Measurements from ENCODE around the gene PAK1. TPM values are rescaled to one million over a fixed set of nuclear protein-coding genes. Genes with fewer than 3 reads are reported as not detected.

The PAK1 gene
- total and polyA plus RNA-seq, 9 of the 15 experiments (the other 6 are each of a cell fraction or from before 2014, with no cell fraction given), result 0.52 to 11.7 (median 1.9) TPM

DNA sequence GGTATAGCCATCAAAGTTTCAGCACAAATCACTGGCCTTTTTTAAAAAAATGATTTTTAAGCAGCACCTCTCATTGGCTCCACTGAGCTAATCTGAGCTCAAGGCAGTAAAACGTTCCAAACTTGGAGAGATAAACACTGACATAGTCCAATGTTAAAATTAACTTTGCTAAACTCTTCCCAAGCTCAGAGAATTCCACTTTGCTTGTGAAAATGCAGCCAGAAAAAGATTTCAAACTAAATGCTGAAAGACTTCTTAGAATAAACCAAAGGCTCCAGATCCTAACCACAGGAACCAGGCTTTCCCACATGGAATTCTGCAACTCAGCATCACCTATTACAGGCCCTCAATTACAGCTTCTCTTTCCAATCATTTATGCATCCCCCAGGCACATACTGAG, 87.7 kb downstream of the PAK1 start:
- intact Hi-C loops (cut with micrococcal nuclease), result no loop called here
- in situ Hi-C loops (cut with MboI), result no loop called here
- Histone ChIP-seq H3K9ac (ENCODE audit: insufficient read depth in 1 of 2, low read depth in 2 of 2, low read length in 2 of 2) (no peak overlapping the region), H3K79me2 (ENCODE audit: control insufficient read depth, insufficient read depth, low read length) (no peaks in the 10 kb centered on the region), H3K4me2 (ENCODE audit: insufficient read depth, low read length) (no peak overlapping the region), H4K20me1 (replicated peaks; ENCODE audit: control insufficient read depth, insufficient read depth, low read length) (no peaks in the 10 kb centered on the region), H3K9me1 (ENCODE audit: control insufficient read depth, insufficient read depth, low read length) (no peaks in the 10 kb centered on the region), H3K9me3 (replicated peaks; ENCODE audit: control insufficient read depth, insufficient read depth, low read depth, low read length) (no peaks in the 10 kb centered on the region), H2AFZ (ENCODE audit: low read depth, low read length) (no peak overlapping the region), H3K4me3 (no peak overlapping the region), H3K27me3 (ENCODE audit: control insufficient read depth in 2 of 2, insufficient read depth in 2 of 2, low read length in 2 of 2) (peaks cover 0 to 3% of the 10 kb centered on the region in 2 experiments; a peak in 2 of 5 replicates), H3K36me3 (ENCODE audit: control insufficient read depth, insufficient read depth, low read length) (no peaks in the 10 kb centered on the region), H3K27ac (ENCODE audit: extremely low read depth, low read depth, low read length) (no peak overlapping the region), H3K4me1 (replicated peaks in 1 of 2; ENCODE audit: control insufficient read depth in 2 of 2, insufficient read depth in 2 of 2, low read length in 2 of 2) (no peaks in the 10 kb centered on the region)
- no peak for DNase-seq (ENCODE audit: extremely low read depth in 1 of 4, low spot score in 3 of 4)
- no peak for ATAC-seq
- no peak for FAIRE-seq
- CTCF ChIA-PET (ENCODE audit: low intra/inter-chr PET ratio), result no interaction called here
- POLR2A ChIA-PET, result interaction anchor here (0.6 kb wide), 1 partner anchor 666 kb away, joined by 3 read pairs; no protein-coding TSS in a partner anchor
- 0% methylated on average over 1 of the region's 1 CpG for WGBS (ENCODE audit: insufficient coverage, low coverage, missing lambda C conversion rate)
- BruUV-seq (replicated peaks), result no TSS peak
- no peak for TF ChIP-seq ZNF780A (CRISPR knock-in tag; IDR thresholded peaks at IDR 0.05)
- TF ChIP-seq FOXA1 (IDR thresholded peaks at IDR 0.05; ENCODE audit: borderline replicate concordance), result no peak
- no peak for TF ChIP-seq BRCA1 (IDR thresholded peaks at IDR 0.05)
- no peak for TF ChIP-seq BRCA1 (CRISPR knock-in tag; IDR thresholded peaks at IDR 0.05)
- TF ChIP-seq CTCFL (IDR thresholded peaks at IDR 0.05; ENCODE audit: borderline replicate concordance, insufficient read depth, low read depth, low read length, poor library complexity, severe bottlenecking), result no peak
- no peak for TF ChIP-seq SETDB1 (IDR thresholded peaks at IDR 0.05; ENCODE audit: low read length)
- no peak for TF ChIP-seq AFF1 (IDR thresholded peaks at IDR 0.05; ENCODE audit: low read depth in 1 of 2, partially characterized antibody in 2 of 2)
- TF ChIP-seq, protein P1, sequence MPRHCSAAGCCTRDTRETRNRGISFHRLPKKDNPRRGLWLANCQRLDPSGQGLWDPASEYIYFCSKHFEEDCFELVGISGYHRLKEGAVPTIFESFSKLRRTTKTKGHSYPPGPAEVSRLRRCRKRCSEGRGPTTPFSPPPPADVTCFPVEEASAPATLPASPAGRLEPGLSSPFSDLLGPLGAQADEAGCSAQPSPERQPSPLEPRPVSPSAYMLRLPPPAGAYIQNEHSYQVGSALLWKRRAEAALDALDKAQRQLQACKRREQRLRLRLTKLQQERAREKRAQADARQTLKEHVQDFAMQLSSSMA (CRISPR knock-in tag; IDR thresholded peaks at IDR 0.05), result no peak
- TF ChIP-seq, protein P2, sequence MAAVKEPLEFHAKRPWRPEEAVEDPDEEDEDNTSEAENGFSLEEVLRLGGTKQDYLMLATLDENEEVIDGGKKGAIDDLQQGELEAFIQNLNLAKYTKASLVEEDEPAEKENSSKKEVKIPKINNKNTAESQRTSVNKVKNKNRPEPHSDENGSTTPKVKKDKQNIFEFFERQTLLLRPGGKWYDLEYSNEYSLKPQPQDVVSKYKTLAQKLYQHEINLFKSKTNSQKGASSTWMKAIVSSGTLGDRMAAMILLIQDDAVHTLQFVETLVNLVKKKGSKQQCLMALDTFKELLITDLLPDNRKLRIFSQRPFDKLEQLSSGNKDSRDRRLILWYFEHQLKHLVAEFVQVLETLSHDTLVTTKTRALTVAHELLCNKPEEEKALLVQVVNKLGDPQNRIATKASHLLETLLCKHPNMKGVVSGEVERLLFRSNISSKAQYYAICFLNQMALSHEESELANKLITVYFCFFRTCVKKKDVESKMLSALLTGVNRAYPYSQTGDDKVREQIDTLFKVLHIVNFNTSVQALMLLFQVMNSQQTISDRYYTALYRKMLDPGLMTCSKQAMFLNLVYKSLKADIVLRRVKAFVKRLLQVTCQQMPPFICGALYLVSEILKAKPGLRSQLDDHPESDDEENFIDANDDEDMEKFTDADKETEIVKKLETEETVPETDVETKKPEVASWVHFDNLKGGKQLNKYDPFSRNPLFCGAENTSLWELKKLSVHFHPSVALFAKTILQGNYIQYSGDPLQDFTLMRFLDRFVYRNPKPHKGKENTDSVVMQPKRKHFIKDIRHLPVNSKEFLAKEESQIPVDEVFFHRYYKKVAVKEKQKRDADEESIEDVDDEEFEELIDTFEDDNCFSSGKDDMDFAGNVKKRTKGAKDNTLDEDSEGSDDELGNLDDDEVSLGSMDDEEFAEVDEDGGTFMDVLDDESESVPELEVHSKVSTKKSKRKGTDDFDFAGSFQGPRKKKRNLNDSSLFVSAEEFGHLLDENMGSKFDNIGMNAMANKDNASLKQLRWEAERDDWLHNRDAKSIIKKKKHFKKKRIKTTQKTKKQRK (IDR thresholded peaks at IDR 0.05; ENCODE audit: borderline replicate concordance, low read depth, low read length), result no peak
- TF ChIP-seq ARID3A (IDR thresholded peaks at IDR 0.05; ENCODE audit: borderline replicate concordance, low read depth, low read length), result no peak
